ENCODE data around the gene NFYA. TPM values are rescaled to one million over a fixed set of nuclear protein-coding genes. Genes with fewer than 3 reads are reported as not detected.

NFYA gene
- total RNA-seq, 4 donors from 2014 or later: 10.9 to 43.6 (median 18.4) TPM

- Histone ChIP-seq H3K27ac (no peak overlapping the region), H3K27me3 (no peaks in the 10 kb centered on the region), H3K9me3 (no peaks in the 10 kb centered on the region), H3K4me1 (no peaks in the 10 kb centered on the region), H3K4me3 (no peak overlapping the region), H3K36me3 (no peaks in the 10 kb centered on the region)
- intact Hi-C loops (cut with DNase I; ENCODE audit: low total_unique reads): loop anchor here (10.0 kb wide), 1 partner anchor 143 kb away; no protein-coding TSS in a partner anchor
- TF ChIP-seq CTCF (IDR thresholded peaks at IDR 0.05) (no peak), POLR2A (IDR thresholded peaks at IDR 0.05) (no peak)
- DNase-seq: no peak
Measured at GRCh38 chr6:41037107-41037900, 35.5 kb upstream of the NFYA start.

DNA sequence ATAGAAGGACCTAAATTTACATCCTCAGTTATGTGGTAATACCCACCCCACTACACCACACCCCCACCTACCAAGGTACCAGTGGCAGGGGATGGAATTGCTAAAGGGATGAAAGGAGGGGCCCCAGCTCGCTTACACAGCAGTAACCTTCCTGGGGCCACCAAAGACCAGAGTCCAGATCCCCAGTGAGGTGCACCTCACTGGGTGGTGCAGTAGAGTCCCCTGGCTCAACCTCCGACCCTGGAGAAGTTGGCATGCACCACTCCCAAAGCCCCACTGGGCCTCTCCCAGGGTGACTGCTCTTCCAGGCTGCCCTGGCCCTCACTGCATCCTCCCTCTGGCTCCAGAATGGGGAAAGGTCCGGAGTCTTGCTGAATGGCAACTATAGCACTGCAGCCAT, 34.6 kb upstream of the NFYA start:
- no peaks in the 10 kb centered on the region for H3K9me3 ChIP-seq
- TF ChIP-seq CTCF (IDR thresholded peaks at IDR 0.05) (no peak), POLR2A (IDR thresholded peaks at IDR 0.05) (no peak)
- intact Hi-C loops (cut with DNase I; ENCODE audit: low total_unique reads): loop anchor here (10.0 kb wide), 1 partner anchor 143 kb away; no protein-coding TSS in a partner anchor
- H3K36me3 ChIP-seq: no peaks in the 10 kb centered on the region
- H3K27ac ChIP-seq: no peak overlapping the region
- H3K27me3 ChIP-seq: no peaks in the 10 kb centered on the region
- DNase-seq: no peak
- H3K4me1 ChIP-seq: no peaks in the 10 kb centered on the region
- no peak overlapping the region for H3K4me3 ChIP-seq

GRCh38 chr6:41039060-41039998, 33.4 kb upstream of the NFYA start, which contains the start of gene UNC5CL:
Gene UNC5CL, minus strand, starts transcription at chr6:41039221. Its CDS starts 4,147 bp downstream, at chr6:41035074.
- Histone ChIP-seq H3K4me1 (no peaks in the 10 kb centered on the region), H3K36me3 (no peaks in the 10 kb centered on the region), H3K9me3 (no peaks in the 10 kb centered on the region), H3K27ac (no peak within 1 kb of the TSS), H3K27me3 (no peaks in the 10 kb centered on the region), H3K4me3 (no peak within 1 kb of the TSS)
- no peak for DNase-seq
- peak in 2 of 4 experiments; percentile 19 to 29 for TF ChIP-seq CTCF (IDR thresholded peaks at IDR 0.05)
- no peak for TF ChIP-seq POLR2A (IDR thresholded peaks at IDR 0.05)
- intact Hi-C loops (cut with DNase I; ENCODE audit: low total_unique reads): loop anchor here (10.0 kb wide), 1 partner anchor 145 kb away; no protein-coding TSS in a partner anchor

- TF ChIP-seq CTCF (IDR thresholded peaks at IDR 0.05): no peak
- no peak for TF ChIP-seq POLR2A (IDR thresholded peaks at IDR 0.05)
- intact Hi-C loops (cut with DNase I; ENCODE audit: low total_unique reads): no loop called here
- H3K27me3 ChIP-seq: no peaks in the 10 kb centered on the region
- no peak overlapping the region for H3K4me3 ChIP-seq
- H3K36me3 ChIP-seq: no peaks in the 10 kb centered on the region
- no peaks in the 10 kb centered on the region for H3K4me1 ChIP-seq
- DNase-seq: no peak
- no peak overlapping the region for H3K27ac ChIP-seq
- H3K9me3 ChIP-seq: no peaks in the 10 kb centered on the region
Measured at GRCh38 chr6:41040101-41040939, 32.5 kb upstream of the NFYA start.

All from uterus (tissue), 4 donors.